Stomach (tissue), 4 donors: ENCODE measurements around the gene EID1.

Experiments
- EP300 ChIP-seq: sonication (generic); formaldehyde crosslinking; IDR thresholded peaks from one replicate; pipeline ENCODE4 v1.6.1; 2017; ENCODE audit warnings: antibody characterized with exemption
- POLR2A ChIP-seq, 4 donors: fragments of 450-650 bp; IDR thresholded peaks; one replicate each; pipeline ENCODE4 v1.6.1; 2016; ENCODE audit warnings: antibody characterized with exemption in 4 of 4, control low read depth in 2 of 4, mild to moderate bottlenecking in 1 of 4, moderate library complexity in 1 of 4
- POLR2AphosphoS5 ChIP-seq, 3 donors: sonication (generic); formaldehyde crosslinking; IDR thresholded peaks; one replicate each; pipeline ENCODE4 v1.6.1; 2016; ENCODE audit warnings: antibody characterized with exemption in 3 of 3
- TF ChIP-seq, protein P1 (sequence below), 7 experiments: fragments of 450-650 bp in 4 of 7; fragments of 200-600 bp in 3 of 7; sonication (generic) in 3 of 7; IDR thresholded peaks; one replicate each; pipeline ENCODE4 v1.5.1; 2016 to 2019; ENCODE audit warnings: antibody characterized with exemption in 7 of 7, control low read depth in 2 of 7, mild to moderate bottlenecking in 1 of 7

- TF ChIP-seq, protein P1, sequence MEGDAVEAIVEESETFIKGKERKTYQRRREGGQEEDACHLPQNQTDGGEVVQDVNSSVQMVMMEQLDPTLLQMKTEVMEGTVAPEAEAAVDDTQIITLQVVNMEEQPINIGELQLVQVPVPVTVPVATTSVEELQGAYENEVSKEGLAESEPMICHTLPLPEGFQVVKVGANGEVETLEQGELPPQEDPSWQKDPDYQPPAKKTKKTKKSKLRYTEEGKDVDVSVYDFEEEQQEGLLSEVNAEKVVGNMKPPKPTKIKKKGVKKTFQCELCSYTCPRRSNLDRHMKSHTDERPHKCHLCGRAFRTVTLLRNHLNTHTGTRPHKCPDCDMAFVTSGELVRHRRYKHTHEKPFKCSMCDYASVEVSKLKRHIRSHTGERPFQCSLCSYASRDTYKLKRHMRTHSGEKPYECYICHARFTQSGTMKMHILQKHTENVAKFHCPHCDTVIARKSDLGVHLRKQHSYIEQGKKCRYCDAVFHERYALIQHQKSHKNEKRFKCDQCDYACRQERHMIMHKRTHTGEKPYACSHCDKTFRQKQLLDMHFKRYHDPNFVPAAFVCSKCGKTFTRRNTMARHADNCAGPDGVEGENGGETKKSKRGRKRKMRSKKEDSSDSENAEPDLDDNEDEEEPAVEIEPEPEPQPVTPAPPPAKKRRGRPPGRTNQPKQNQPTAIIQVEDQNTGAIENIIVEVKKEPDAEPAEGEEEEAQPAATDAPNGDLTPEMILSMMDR (IDR thresholded peaks at IDR 0.05): no peak
- TF ChIP-seq POLR2AphosphoS5 (IDR thresholded peaks at IDR 0.05) (no peak), POLR2A (IDR thresholded peaks at IDR 0.05) (no peak), EP300 (no peak)
Observed at GRCh38 chr15:48871542-48871941, 6.4 kb upstream of the EID1 start.
